ENCODE data around the gene BTLA. TPM values are rescaled to one million over a fixed set of nuclear protein-coding genes. Genes with fewer than 3 reads are reported as not detected.

Gene BTLA
- total RNA-seq, 5 donors from 2014 or later (not counting 1 experiment from before 2014, with no cell fraction given): 11.5 to 16.9 (median 15.2) TPM

DNA sequence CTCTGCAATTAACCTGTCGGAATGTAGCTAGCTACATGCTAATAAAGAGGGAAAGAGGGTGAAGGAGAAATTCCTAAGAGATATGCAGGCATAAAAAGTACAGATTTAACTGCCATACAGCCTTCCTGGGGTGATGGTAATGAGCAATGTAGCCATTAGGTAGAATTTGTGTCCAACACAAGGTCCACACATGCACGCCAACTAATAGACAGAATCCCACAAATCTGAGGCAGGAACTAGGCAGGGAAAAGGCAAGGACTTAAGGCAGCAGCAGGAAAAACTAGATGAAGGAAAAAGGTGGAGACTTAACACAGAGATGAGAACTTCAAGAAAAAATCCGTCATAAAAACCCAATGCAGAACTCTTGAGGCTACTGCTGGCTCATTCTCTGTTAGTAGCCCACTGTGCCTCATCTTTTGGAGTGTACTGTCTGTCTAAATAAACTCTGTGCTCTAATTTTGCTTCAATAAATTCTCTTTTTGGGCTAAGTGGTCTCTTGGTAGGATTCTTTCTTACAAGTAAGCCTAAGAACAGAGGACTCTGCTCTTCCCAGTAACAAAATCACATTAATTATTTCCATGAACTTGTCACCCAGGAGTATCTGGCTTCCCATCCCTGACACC, 81.5 kb downstream of the BTLA start:
- no peaks in the 10 kb centered on the region for H3K9me3 Mint-ChIP-seq
- Histone ChIP-seq H3K9me3 (no peaks in the 10 kb centered on the region), H3K27ac (ENCODE audit: low read length) (no peak overlapping the region), H3K4me1 (ENCODE audit: control insufficient read depth in 1 of 2, extremely low read depth in 1 of 2, insufficient read depth in 2 of 2, low read length in 2 of 2) (no peaks in the 10 kb centered on the region), H3K4me3 (ENCODE audit: control insufficient read depth in 1 of 2, extremely low read depth in 1 of 2, low read length in 1 of 2) (no peak overlapping the region), H3K36me3 (ENCODE audit: control insufficient read depth in 2 of 2, extremely low read depth in 1 of 2, insufficient read depth in 1 of 2, low read length in 1 of 2) (no peaks in the 10 kb centered on the region), H3K27me3 (replicated peaks in 1 of 2; ENCODE audit: control insufficient read depth in 2 of 2, extremely low read depth in 1 of 2, insufficient read depth in 2 of 2, low read length in 1 of 2) (peaks cover 0 to 5% of the 10 kb centered on the region in 2 experiments)
- no peak overlapping the region for H3K27ac Mint-ChIP-seq
- CTCF ChIA-PET: no interaction called here
- no peak for DNase-seq
- H3K27me3 Mint-ChIP-seq: no peaks in the 10 kb centered on the region
- no peak for ATAC-seq (replicated peaks in 1 of 4)
- peaks cover 3 to 6% (median 5%) of the 10 kb centered on the region in 3 donors for H3K4me1 Mint-ChIP-seq
- WGBS (ENCODE audit: insufficient coverage): 100% methylated on average over 1 of the region's 3 CpGs
- no peak overlapping the region for H3K4me3 Mint-ChIP-seq
- POLR2A ChIA-PET: no interaction called here
- no peaks in the 10 kb centered on the region for H3K36me3 Mint-ChIP-seq

DNA sequence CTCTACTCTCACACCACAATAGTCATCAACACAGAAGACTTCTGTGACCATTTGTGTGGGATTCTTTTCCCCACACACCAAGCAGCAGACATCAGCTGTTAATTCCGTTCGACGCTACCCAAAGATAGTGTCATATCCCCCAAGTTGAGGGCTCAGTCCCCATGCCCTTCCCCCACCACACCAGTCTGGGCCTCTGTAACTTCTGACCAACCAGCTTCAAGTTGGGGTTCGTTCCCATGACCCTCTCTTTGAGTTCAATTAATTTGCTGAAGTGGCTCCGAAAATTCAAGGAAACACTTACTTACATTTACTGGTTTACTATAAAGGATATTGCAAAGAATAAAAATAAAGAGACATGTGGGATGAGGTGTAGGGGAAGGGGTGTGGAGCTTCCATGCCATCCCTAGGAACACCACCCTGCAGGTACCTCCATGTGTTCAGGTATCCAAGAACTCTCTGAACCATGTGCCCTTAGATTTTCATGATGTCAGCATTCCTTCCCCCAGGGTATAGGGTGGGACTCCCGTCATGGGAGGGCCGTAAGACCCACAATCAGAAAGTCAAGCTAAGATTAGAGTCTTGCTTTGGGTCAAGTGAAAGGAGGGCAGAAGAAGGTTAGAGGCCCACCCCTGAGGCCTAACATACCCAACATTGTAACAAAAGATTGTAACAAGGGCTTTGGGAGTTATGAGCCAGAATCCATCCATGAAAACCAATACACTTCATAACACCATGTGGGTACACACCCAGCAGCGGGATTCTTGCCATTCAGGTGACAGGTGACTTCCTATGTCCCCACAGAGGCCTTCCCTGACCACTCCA, 82.7 kb downstream of the BTLA start:
- 91% methylated on average over 2 of the region's 8 CpGs for WGBS (ENCODE audit: insufficient coverage)
- Histone ChIP-seq H3K4me3 (ENCODE audit: control insufficient read depth in 1 of 2, extremely low read depth in 1 of 2, low read length in 1 of 2) (no peak overlapping the region), H3K27me3 (replicated peaks in 1 of 2; ENCODE audit: control insufficient read depth in 2 of 2, extremely low read depth in 1 of 2, insufficient read depth in 2 of 2, low read length in 1 of 2) (peaks cover 0 to 5% of the 10 kb centered on the region in 2 experiments), H3K36me3 (ENCODE audit: control insufficient read depth in 2 of 2, extremely low read depth in 1 of 2, insufficient read depth in 1 of 2, low read length in 1 of 2) (no peaks in the 10 kb centered on the region), H3K27ac (ENCODE audit: low read length) (no peak overlapping the region), H3K4me1 (ENCODE audit: control insufficient read depth in 1 of 2, extremely low read depth in 1 of 2, insufficient read depth in 2 of 2, low read length in 2 of 2) (no peaks in the 10 kb centered on the region), H3K9me3 (no peaks in the 10 kb centered on the region)
- no peak overlapping the region for H3K27ac Mint-ChIP-seq
- POLR2A ChIA-PET: no interaction called here
- CTCF ChIA-PET: no interaction called here
- no peaks in the 10 kb centered on the region for H3K27me3 Mint-ChIP-seq
- H3K9me3 Mint-ChIP-seq: no peaks in the 10 kb centered on the region
- no peak for ATAC-seq (replicated peaks in 1 of 4)
- peaks cover 9 to 12% (median 10%) of the 10 kb centered on the region in 3 donors for H3K4me1 Mint-ChIP-seq
- DNase-seq: no peak
- no peaks in the 10 kb centered on the region for H3K36me3 Mint-ChIP-seq
- no peak overlapping the region for H3K4me3 Mint-ChIP-seq

DNA sequence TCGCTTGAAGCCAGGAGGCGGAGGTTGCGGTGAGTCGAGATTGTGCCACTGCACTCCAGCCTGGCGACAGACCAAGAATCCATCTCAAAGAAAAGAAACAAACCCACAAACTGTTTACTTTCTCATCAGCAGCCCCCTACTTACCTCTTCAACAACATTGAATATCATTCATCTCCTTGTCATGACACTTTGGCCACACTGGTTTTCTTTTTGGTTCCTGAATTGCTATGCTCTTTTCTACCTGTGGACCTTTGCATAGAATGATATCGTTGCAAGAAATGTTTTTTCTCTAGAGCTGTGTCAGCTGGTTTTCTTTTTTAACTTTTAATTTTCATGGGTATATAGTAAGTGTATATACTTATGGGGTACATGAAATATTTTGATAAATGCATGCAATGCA, 83.9 kb downstream of the BTLA start:
- Mint-ChIP-seq H3K4me1 (peaks cover 9 to 12% (median 10%) of the 10 kb centered on the region in 3 donors), H3K4me3 (no peak overlapping the region), H3K27me3 (no peaks in the 10 kb centered on the region), H3K36me3 (no peaks in the 10 kb centered on the region), H3K9me3 (no peaks in the 10 kb centered on the region), H3K27ac (no peak overlapping the region)
- H3K9me3 ChIP-seq: no peaks in the 10 kb centered on the region
- ATAC-seq (replicated peaks in 1 of 4): no peak
- ChIA-PET CTCF (no interaction called here), POLR2A (no interaction called here)
- H3K27me3 ChIP-seq (replicated peaks in 1 of 2; ENCODE audit: control insufficient read depth in 2 of 2, extremely low read depth in 1 of 2, insufficient read depth in 2 of 2, low read length in 1 of 2): peaks cover 0 to 5% of the 10 kb centered on the region in 2 experiments
- H3K4me3 ChIP-seq (ENCODE audit: control insufficient read depth in 1 of 2, extremely low read depth in 1 of 2, low read length in 1 of 2): no peak overlapping the region
- 96% methylated on average over 5 of the region's 6 CpGs for WGBS (ENCODE audit: insufficient coverage)
- H3K27ac ChIP-seq (ENCODE audit: low read length): no peak overlapping the region
- no peaks in the 10 kb centered on the region for H3K36me3 ChIP-seq (ENCODE audit: control insufficient read depth in 2 of 2, extremely low read depth in 1 of 2, insufficient read depth in 1 of 2, low read length in 1 of 2)
- H3K4me1 ChIP-seq (ENCODE audit: control insufficient read depth in 1 of 2, extremely low read depth in 1 of 2, insufficient read depth in 2 of 2, low read length in 2 of 2): no peaks in the 10 kb centered on the region
- no peak for DNase-seq

Other genes starting within 250 kb of the BTLA start
- gene SLC9C1, start 205.3 kb downstream of the BTLA start, total RNA-seq: not detected
- 1 to 10 TPM; 1.3 to 4.6 (median 2.2) TPM for gene CD200, start 166.3 kb downstream of the BTLA start, total RNA-seq
- gene ATG3, start 62.5 kb upstream of the BTLA start, total RNA-seq: 10 to 100 TPM; 40.5 to 51.1 (median 49.0) TPM
- gene SLC35A5, start 62.6 kb upstream of the BTLA start, total RNA-seq: 10 to 100 TPM; 11.7 to 20.4 (median 16.3) TPM
- gene CCDC80, start 141.7 kb upstream of the BTLA start, total RNA-seq: under 1 TPM in 3 of 5 donors, not detected in 2; 0.55 to 0.66 (median 0.56) TPM

All from T-cell (primary cell).